Stimulated activated naive CD8-positive, alpha-beta T cell treated with anti-CD3 and anti-CD28 coated beads, Interleukin-15, amount 100 ng/mL, for 72 hours (primary cell): ENCODE results near the gene FRMD3.
A peak's percentile ranks its signal among the peaks of the same experiment; 100 is the strongest.
"Not testable (repeated sequence)": the region's sequence is repeated elsewhere in the genome, so short reads cannot be mapped to it uniquely, and the experiment has no call there.

Experiments
- ATAC-seq: fragments of 150-1000 bp; cut with Tn5 transposase; 2 replicates; pipeline ENCODE4 v1.10.0; 2021; ENCODE audit warnings: mild to moderate bottlenecking, moderate library complexity
- DNase-seq, 2 donors: peaks; one replicate each; pipeline ENCODE4 v3.0.0; 2021 to 2022
- H3K27ac Mint-ChIP-seq, 2 donors: one replicate each; pipeline ENCODE4 v1.8.0; 2022; ENCODE audit warnings: mild to moderate bottlenecking in 2 of 2, mixed read lengths in 2 of 2, moderate library complexity in 2 of 2
- H3K27me3 Mint-ChIP-seq: one replicate; pipeline ENCODE4 v1.8.0; 2022; ENCODE audit warnings: mixed read lengths
- H3K4me1 Mint-ChIP-seq: one replicate; pipeline ENCODE4 v1.8.0; 2022; ENCODE audit warnings: mild to moderate bottlenecking, mixed read lengths
- H3K4me3 Mint-ChIP-seq, 2 donors: one replicate each; pipeline ENCODE4 v1.8.0; 2022; ENCODE audit warnings: mild to moderate bottlenecking in 2 of 2, mixed read lengths in 2 of 2, moderate library complexity in 1 of 2
- H3K9me3 Mint-ChIP-seq, 2 donors: one replicate each; pipeline ENCODE4 v1.8.0; 2022; ENCODE audit warnings: mixed read lengths in 2 of 2

Gene FRMD3

GRCh38 chr9:83537331-83538171 lies 650 bp downstream of the FRMD3 start:
- DNase-seq = no peak
- Mint-ChIP-seq H3K4me1 (peaks cover 9% of the 10 kb centered on the region), H3K27me3 (peaks cover 49% of the 10 kb centered on the region), H3K4me3 (peak overlapping the region in 1 of 2 donors; percentile 76), H3K9me3 (no peaks in the 10 kb centered on the region), H3K27ac (no peak overlapping the region)
- peak; percentile 19 for ATAC-seq

- ATAC-seq = no peak
- H3K27me3 Mint-ChIP-seq = peaks cover 47% of the 10 kb centered on the region
- DNase-seq = no peak
- H3K9me3 Mint-ChIP-seq = no peaks in the 10 kb centered on the region
- H3K27ac Mint-ChIP-seq = no peak overlapping the region
- peaks cover 9% of the 10 kb centered on the region for H3K4me1 Mint-ChIP-seq
- no peak overlapping the region for H3K4me3 Mint-ChIP-seq
Measured at GRCh38 chr9:83536332-83536731, 1.9 kb downstream of the FRMD3 start.

- Mint-ChIP-seq H3K4me3 (no peak overlapping the region), H3K4me1 (peaks cover 9% of the 10 kb centered on the region), H3K27ac (no peak overlapping the region), H3K9me3 (no peaks in the 10 kb centered on the region), H3K27me3 (peaks cover 41% of the 10 kb centered on the region)
- DNase-seq = no peak
- no peak for ATAC-seq
Measured at GRCh38 chr9:83535736-83536135, 2.5 kb downstream of the FRMD3 start.

- H3K27ac Mint-ChIP-seq = no peak overlapping the region
Measured at GRCh38 chr9:83533296-83533695, 4.9 kb downstream of the FRMD3 start.

GRCh38 chr9:83526901-83527300 lies 11.3 kb downstream of the FRMD3 start:
- Mint-ChIP-seq H3K27ac (no peak overlapping the region), H3K4me3 (no peak overlapping the region), H3K9me3 (no peaks in the 10 kb centered on the region), H3K4me1 (no peaks in the 10 kb centered on the region), H3K27me3 (no peaks in the 10 kb centered on the region)
- no peak for DNase-seq
- no peak for ATAC-seq

More at GRCh38 chr9:83533296-83533695, 4.9 kb downstream of the FRMD3 start:
- peaks cover 17% of the 10 kb centered on the region for H3K27me3 Mint-ChIP-seq
- peaks cover under 1% of the 10 kb centered on the region for H3K4me1 Mint-ChIP-seq
- ATAC-seq (no peak), DNase-seq (no peak)
- H3K4me3 Mint-ChIP-seq = no peak overlapping the region
- no peaks in the 10 kb centered on the region for H3K9me3 Mint-ChIP-seq

- no peak for ATAC-seq
- Mint-ChIP-seq H3K4me1 (no peaks in the 10 kb centered on the region), H3K27ac (no peak overlapping the region), H3K9me3 (no peaks in the 10 kb centered on the region), H3K4me3 (no peak overlapping the region), H3K27me3 (no peaks in the 10 kb centered on the region)
- no peak for DNase-seq
Measured at GRCh38 chr9:83526211-83526610, 12.0 kb downstream of the FRMD3 start.

- Mint-ChIP-seq H3K9me3 (no peaks in the 10 kb centered on the region), H3K27me3 (no peaks in the 10 kb centered on the region), H3K4me1 (no peaks in the 10 kb centered on the region), H3K27ac (no peak overlapping the region), H3K4me3 (no peak overlapping the region)
- ATAC-seq (no peak), DNase-seq (no peak)
Measured at GRCh38 chr9:83523684-83524083, 14.5 kb downstream of the FRMD3 start.

- no peaks in the 10 kb centered on the region for H3K4me1 Mint-ChIP-seq
- ATAC-seq = no peak
Measured at GRCh38 chr9:83521411-83521810, 16.8 kb downstream of the FRMD3 start.

GRCh38 chr9:83521011-83521410 lies 17.2 kb downstream of the FRMD3 start:
- Mint-ChIP-seq H3K27ac (no peak overlapping the region), H3K9me3 (no peaks in the 10 kb centered on the region)

More at GRCh38 chr9:83521411-83521810, 16.8 kb downstream of the FRMD3 start:
- DNase-seq = no peak
- Mint-ChIP-seq H3K27ac (no peak overlapping the region), H3K4me3 (no peak overlapping the region), H3K27me3 (no peaks in the 10 kb centered on the region), H3K9me3 (no peaks in the 10 kb centered on the region)

GRCh38 chr9:83520292-83520691 lies 17.9 kb downstream of the FRMD3 start:
- DNase-seq (no peak), ATAC-seq (no peak)
- H3K27me3 Mint-ChIP-seq = no peaks in the 10 kb centered on the region
- H3K9me3 Mint-ChIP-seq = no peaks in the 10 kb centered on the region
- H3K27ac Mint-ChIP-seq = no peak overlapping the region
- H3K4me3 Mint-ChIP-seq = no peak overlapping the region
- no peaks in the 10 kb centered on the region for H3K4me1 Mint-ChIP-seq

More at GRCh38 chr9:83521011-83521410, 17.2 kb downstream of the FRMD3 start:
- ATAC-seq = no peak
- Mint-ChIP-seq H3K4me3 (no peak overlapping the region), H3K27me3 (no peaks in the 10 kb centered on the region), H3K4me1 (no peaks in the 10 kb centered on the region)
- no peak for DNase-seq

- not testable (repeated sequence) for DNase-seq, H3K9me3 Mint-ChIP-seq, H3K27me3 Mint-ChIP-seq, H3K4me3 Mint-ChIP-seq, ATAC-seq, H3K27ac Mint-ChIP-seq, H3K4me1 Mint-ChIP-seq
Measured at GRCh38 chr9:83517980-83518379, 20.2 kb downstream of the FRMD3 start.

- ATAC-seq (no peak), DNase-seq (no peak)
- no peak overlapping the region for H3K27ac Mint-ChIP-seq
- no peaks in the 10 kb centered on the region for H3K27me3 Mint-ChIP-seq
- H3K9me3 Mint-ChIP-seq = no peaks in the 10 kb centered on the region
- H3K4me3 Mint-ChIP-seq = no peak overlapping the region
- no peaks in the 10 kb centered on the region for H3K4me1 Mint-ChIP-seq
Measured at GRCh38 chr9:83514767-83515166, 23.4 kb downstream of the FRMD3 start.

GRCh38 chr9:83512621-83513020 lies 25.6 kb downstream of the FRMD3 start:
- no peak for ATAC-seq
- Mint-ChIP-seq H3K27ac (no peak overlapping the region), H3K4me1 (peaks cover 16% of the 10 kb centered on the region), H3K4me3 (no peak overlapping the region), H3K9me3 (no peaks in the 10 kb centered on the region), H3K27me3 (no peaks in the 10 kb centered on the region)
- DNase-seq = no peak

- ATAC-seq (peak; percentile 61), DNase-seq (no peak)
- Mint-ChIP-seq H3K9me3 (no peaks in the 10 kb centered on the region), H3K4me1 (peaks cover 16% of the 10 kb centered on the region), H3K27me3 (no peaks in the 10 kb centered on the region), H3K27ac (no peak overlapping the region), H3K4me3 (no peak overlapping the region)
Measured at GRCh38 chr9:83511051-83511450, 27.1 kb downstream of the FRMD3 start.

GRCh38 chr9:83509402-83509801 lies 28.8 kb downstream of the FRMD3 start:
- H3K27me3 Mint-ChIP-seq = no peaks in the 10 kb centered on the region
- no peak overlapping the region for H3K4me3 Mint-ChIP-seq
- H3K9me3 Mint-ChIP-seq = no peaks in the 10 kb centered on the region
- DNase-seq (no peak), ATAC-seq (no peak)
- H3K27ac Mint-ChIP-seq = peak overlapping the region in 1 of 2 donors; percentile 83
- peaks cover 16% of the 10 kb centered on the region for H3K4me1 Mint-ChIP-seq

- DNase-seq (peak in 1 of 2 donors; percentile 13), ATAC-seq (peak; percentile 90)
- Mint-ChIP-seq H3K27me3 (no peaks in the 10 kb centered on the region), H3K9me3 (no peaks in the 10 kb centered on the region), H3K4me3 (no peak overlapping the region), H3K27ac (peak overlapping the region; percentile 31 to 85), H3K4me1 (peaks cover 16% of the 10 kb centered on the region)
Measured at GRCh38 chr9:83508067-83508466, 30.1 kb downstream of the FRMD3 start.

GRCh38 chr9:83505282-83505681 lies 32.9 kb downstream of the FRMD3 start:
- Mint-ChIP-seq H3K4me1 (peaks cover 16% of the 10 kb centered on the region), H3K4me3 (no peak overlapping the region), H3K9me3 (no peaks in the 10 kb centered on the region), H3K27me3 (no peaks in the 10 kb centered on the region), H3K27ac (no peak overlapping the region)
- no peak for ATAC-seq
- no peak for DNase-seq
